Heart left ventricle (tissue), 13 donors: Measurements from ENCODE around the gene MCM10.

Experiments
- CTCF ChIP-seq, 12 donors: fragments of 200-600 bp; sonication (generic) in 4 of 12; IDR thresholded peaks; one replicate each; pipeline versions ENCODE4 v1.5.0 to v1.8.0; 2018 to 2022; ENCODE audit warnings: antibody characterized with exemption in 12 of 12, mild to moderate bottlenecking in 5 of 12
- POLR2A ChIP-seq, 2 donors: fragments of 450-650 bp; IDR thresholded peaks; one replicate each; pipeline ENCODE4 v1.6.1; 2017; ENCODE audit warnings: antibody characterized with exemption in 2 of 2, mild to moderate bottlenecking in 2 of 2, moderate library complexity in 2 of 2
- donor health status: ischemic (EF 13 %, LVEDD 7.1; RV severe dilation, severe dysfunction).
- donor health status: DM: no; HTN: yes; CAD: no.
- donor health status: DM: no; HTN: no; CAD: no.
- donor health status: ischemic (EF 25% LVEDD 6.9; RV normal size, moderate dysfunction).
- donor health status: ischemic (EF 25% LVEDD 5.7; RV mildly dilated, moderate dysfunction).
- donor health status: ischemic (EF 35%, LVEDD 5.7; RV mildly dilated, moderate dysfunction).
- donor health status: nonischemic (EF 11% LVEDD 7.7; RV severe dilation, severe dysfunction).
- donor health status: DM: yes; HTN: yes; CAD: no.
- donor health status: PGD.
- donor health status: ischemic (EF 29% LVEDD 5.4; RV normal size, mild dysfunction).
- donor health status: nonischemic (EF 23%, LVEDD 6.1; RV moderate dilation, normal function).

DNA sequence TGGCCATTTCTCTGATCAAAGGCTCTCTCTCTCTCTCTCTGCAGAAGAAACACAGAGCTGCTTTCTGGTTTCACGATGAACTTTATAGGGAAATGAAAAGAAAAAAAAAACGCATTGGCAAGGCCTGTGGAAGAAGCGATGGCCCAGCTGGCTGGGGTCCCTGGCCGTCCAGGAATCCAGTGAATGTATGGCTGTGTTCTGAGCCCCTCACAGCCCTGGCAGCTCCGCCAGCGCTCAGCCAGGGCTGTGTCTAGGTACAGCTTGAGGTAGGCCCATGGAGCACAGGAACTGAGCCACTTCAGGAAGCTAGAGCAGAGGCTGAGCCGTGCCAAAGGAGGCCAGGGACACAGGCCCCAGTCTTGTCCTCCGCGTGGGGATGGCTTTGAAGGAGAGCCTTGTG, 85.9 kb downstream of the MCM10 start:
- TF ChIP-seq CTCF (IDR thresholded peaks at IDR 0.05) (no peak), POLR2A (IDR thresholded peaks at IDR 0.05) (no peak)
